ENCODE measurements around the gene LGI4. TPM values are rescaled to one million over a fixed set of nuclear protein-coding genes. Genes with fewer than 3 reads are reported as not detected.

The LGI4 gene
- total RNA-seq, 1 donor from 2014 or later = 59.3 TPM

- no peak for TF ChIP-seq CTCF (IDR thresholded peaks at IDR 0.05)
- intact Hi-C loops (cut with DNase I) = loop anchor here (2.0 to 10.0 kb wide), 3 partner anchors 126 to 1346 kb away; partner anchors contain the start of genes IGFLR1, KCTD15, LIN37 and PSENEN
- DNase-seq (ENCODE audit: low spot score in 2 of 2) = no peak
- H3K36me3 ChIP-seq = no peaks in the 10 kb centered on the region
- peaks cover 12 to 34% of the 10 kb centered on the region in 2 donors for H3K4me1 ChIP-seq
- no peaks in the 10 kb centered on the region for H3K27me3 ChIP-seq
- no peaks in the 10 kb centered on the region for H3K9me3 ChIP-seq
- peak overlapping the region; percentile 94 to 96 for H3K27ac ChIP-seq
- H3K4me3 ChIP-seq = peak overlapping the region; percentile 52 to 66
Measured at GRCh38 chr19:35140207-35140961, 5.5 kb upstream of the LGI4 start.

- Histone ChIP-seq H3K27ac (peak within 1 kb of the TSS; percentile 94 to 96), H3K27me3 (no peaks in the 10 kb centered on the region), H3K36me3 (no peaks in the 10 kb centered on the region), H3K9me3 (no peaks in the 10 kb centered on the region), H3K4me1 (peaks cover 12 to 34% of the 10 kb centered on the region in 2 donors), H3K4me3 (peak within 1 kb of the TSS; percentile 52 to 66)
- TF ChIP-seq CTCF (IDR thresholded peaks at IDR 0.05) = no peak
- intact Hi-C loops (cut with DNase I) = loop anchor here (2.0 kb wide), 1 partner anchor 140 kb away; no protein-coding TSS in a partner anchor
- no peak for DNase-seq (ENCODE audit: low spot score in 2 of 2)
Measured at GRCh38 chr19:35138305-35138892, 3.5 kb upstream of the LGI4 start, which contains the start of gene FXYD1. Gene FXYD1, plus strand, starts transcription at chr19:35138824. Its CDS starts 1,256 bp downstream, at chr19:35140080.

- H3K36me3 ChIP-seq = no peaks in the 10 kb centered on the region
- no peaks in the 10 kb centered on the region for H3K9me3 ChIP-seq
- intact Hi-C loops (cut with DNase I) = no loop called here
- no peak for DNase-seq (ENCODE audit: low spot score in 2 of 2)
- TF ChIP-seq CTCF (IDR thresholded peaks at IDR 0.05) = no peak
- peaks cover 12 to 27% of the 10 kb centered on the region in 2 donors for H3K4me1 ChIP-seq
- no peak overlapping the region for H3K4me3 ChIP-seq
- no peak overlapping the region for H3K27ac ChIP-seq
- H3K27me3 ChIP-seq = no peaks in the 10 kb centered on the region
Measured at GRCh38 chr19:35136977-35137702, 2.3 kb upstream of the LGI4 start.

GRCh38 chr19:35136231-35136630, 1.4 kb upstream of the LGI4 start:
- TF ChIP-seq CTCF (IDR thresholded peaks at IDR 0.05) = no peak
- Histone ChIP-seq H3K4me3 (no peak overlapping the region), H3K4me1 (peaks cover 12 to 24% of the 10 kb centered on the region in 2 donors), H3K9me3 (no peaks in the 10 kb centered on the region), H3K36me3 (no peaks in the 10 kb centered on the region), H3K27ac (peak overlapping the region in 1 of 2 donors; percentile 8), H3K27me3 (no peaks in the 10 kb centered on the region)
- DNase-seq (ENCODE audit: low spot score in 2 of 2) = no peak
- intact Hi-C loops (cut with DNase I) = no loop called here

GRCh38 chr19:35135389-35135909, 590 bp upstream of the LGI4 start:
- peak; percentile 90 to 95 (median 92) for TF ChIP-seq CTCF (IDR thresholded peaks at IDR 0.05)
- intact Hi-C loops (cut with DNase I) = loop anchor here (1.0 kb wide), 3 partner anchors 11 to 68 kb away; no protein-coding TSS in a partner anchor
- DNase-seq (ENCODE audit: low spot score in 2 of 2) = peak in 1 of 2 donors; percentile 88
- Histone ChIP-seq H3K36me3 (no peaks in the 10 kb centered on the region), H3K4me1 (peaks cover 12 to 24% of the 10 kb centered on the region in 2 donors), H3K27ac (peak overlapping the region; percentile 17 to 69), H3K4me3 (peak overlapping the region; percentile 18 to 63), H3K9me3 (no peaks in the 10 kb centered on the region), H3K27me3 (no peaks in the 10 kb centered on the region)

Data from ascending aorta (tissue), 2 donors.